HepG2 (cell line): ENCODE measurements around the gene CSTF1. TPM values are rescaled to one million over a fixed set of nuclear protein-coding genes. Genes with fewer than 3 reads are reported as not detected.
A peak's percentile ranks its signal among the peaks of the same experiment; 100 is the strongest.

Experiments
- ARNT2 ChIP-seq: sonication (generic); formaldehyde crosslinking; IDR thresholded peaks from 2 replicates; pipeline ENCODE4 v1.8.0; 2022; ENCODE audit warnings: mild to moderate bottlenecking, low read depth, missing genetic modification reagents, moderate library complexity
- BRF2 ChIP-seq: sonication (generic); formaldehyde crosslinking; IDR thresholded peaks from 2 replicates; pipeline ENCODE4 v1.8.1; 2022; ENCODE audit warnings: mild to moderate bottlenecking, missing genetic modification reagents
- CERS6 ChIP-seq: sonication (generic); formaldehyde crosslinking; IDR thresholded peaks from 2 replicates; pipeline ENCODE4 v1.5.0; 2020; ENCODE audit warnings: missing genetic modification reagents
- CTCF ChIP-seq: sonication (generic); formaldehyde crosslinking; IDR thresholded peaks from 2 replicates; pipeline ENCODE4 v1.5.0; 2020; ENCODE audit warnings: mild to moderate bottlenecking, missing genetic modification reagents, moderate library complexity
- DZIP1 ChIP-seq: sonication (generic); formaldehyde crosslinking; IDR thresholded peaks from 2 replicates; pipeline ENCODE4 v1.5.0; 2020; ENCODE audit warnings: mild to moderate bottlenecking, missing genetic modification reagents
- ETV5 ChIP-seq: IDR thresholded peaks from 2 replicates; pipeline ENCODE4 v1.6.1; 2018; ENCODE audit warnings: missing biosample characterization, missing genetic modification reagents, inconsistent platforms, borderline replicate concordance
- GPN1 ChIP-seq: sonication (generic); formaldehyde crosslinking; IDR thresholded peaks from 2 replicates; pipeline ENCODE4 v1.5.1; 2020; ENCODE audit warnings: missing genetic modification reagents, borderline replicate concordance
- MAFG ChIP-seq: sonication (generic); formaldehyde crosslinking; IDR thresholded peaks from 2 replicates; pipeline ENCODE4 v1.5.1; 2020; ENCODE audit warnings: mild to moderate bottlenecking, missing genetic modification reagents
- RFX1 ChIP-seq: fragments of 450-650 bp; IDR thresholded peaks from 2 replicates; pipeline ENCODE4 v1.6.1; 2017
- RNF2 ChIP-seq: fragments of 450-650 bp; conservative IDR thresholded peaks from 2 replicates; pipeline ENCODE4 v1.6.1; 2016; ENCODE audit warnings: low read depth
- TEF ChIP-seq: sonication (generic); formaldehyde crosslinking; IDR thresholded peaks from 2 replicates; pipeline ENCODE4 v1.5.0; 2020; ENCODE audit warnings: missing genetic modification reagents
- ZBTB3 ChIP-seq: sonication (generic); formaldehyde crosslinking; IDR thresholded peaks from 2 replicates; pipeline ENCODE4 v1.4.0; 2020; ENCODE audit warnings: low read depth, mild to moderate bottlenecking, moderate library complexity, missing genetic modification reagents, borderline replicate concordance
- ZFP36L1 ChIP-seq: sonication (generic); formaldehyde crosslinking; IDR thresholded peaks from 2 replicates; pipeline ENCODE4 v1.8.0; 2022; ENCODE audit warnings: mild to moderate bottlenecking, missing genetic modification reagents, moderate library complexity
- ZNF136 ChIP-seq: sonication (generic); formaldehyde crosslinking; IDR thresholded peaks from 2 replicates; pipeline ENCODE4 v1.8.1; 2022; ENCODE audit warnings: low read depth, mild to moderate bottlenecking, moderate library complexity, missing genetic modification reagents
- ZNF3 ChIP-seq: IDR thresholded peaks from 2 replicates; pipeline ENCODE4 v1.7.0; 2017; ENCODE audit warnings: inconsistent platforms
- ZNF354B ChIP-seq: sonication (generic); formaldehyde crosslinking; IDR thresholded peaks from 2 replicates; pipeline ENCODE4 v1.8.0; 2022; ENCODE audit warnings: mild to moderate bottlenecking, missing genetic modification reagents
- ZNF484 ChIP-seq: sonication (generic); formaldehyde crosslinking; IDR thresholded peaks from 2 replicates; pipeline ENCODE4 v1.5.1; 2020; ENCODE audit warnings: mild to moderate bottlenecking, low read depth, missing genetic modification reagents, borderline replicate concordance
- ZNF564 ChIP-seq: sonication (generic); formaldehyde crosslinking; IDR thresholded peaks from 2 replicates; pipeline ENCODE4 v1.8.1; 2023; ENCODE audit warnings: mild to moderate bottlenecking, missing genetic modification reagents
- ZNF672 ChIP-seq: sonication (generic); formaldehyde crosslinking; IDR thresholded peaks from 2 replicates; pipeline ENCODE4 v1.8.1; 2022; ENCODE audit warnings: missing genetic modification reagents
- ZNF747 ChIP-seq: sonication (generic); formaldehyde crosslinking; IDR thresholded peaks from 2 replicates; pipeline ENCODE4 v1.8.1; 2023; ENCODE audit warnings: missing genetic modification reagents, mild to moderate bottlenecking, borderline replicate concordance
- ZSCAN20 ChIP-seq: sonication (generic); formaldehyde crosslinking; IDR thresholded peaks from 2 replicates; pipeline ENCODE4 v1.4.0; 2020; ENCODE audit warnings: missing genetic modification reagents, mild to moderate bottlenecking, borderline replicate concordance
- polyA plus RNA-seq, 8 experiments: library from polyadenylated mRNA; depleted of rRNA in 3 of 8; stranded (reverse) in 7 of 8; unstranded in 1 of 8; fragments of >200 nt; fragmentation: Illumina TruSeq in 4 of 8; extraction: Trizol in 4 of 8; gene quantifications; 2 replicates each; pipeline versions ENCODE4 v1.2.1 to v1.2.3, GENCODE V29; 2011 to 2016; ENCODE audit warnings: low read depth in 4 of 8, missing spikeins in 1 of 8, mixed read lengths in 1 of 8; ENCODE audit not compliant: insufficient read depth in 1 of 8
- total RNA-seq, 5 experiments: library from RNA; depleted of rRNA; stranded (reverse); fragments of >200 nt; fragmentation: Illumina TruSeq; extraction: Trizol; gene quantifications; 2 replicates each; pipeline ENCODE4 v1.2.3, GENCODE V29; 2016; ENCODE audit warnings: low read depth in 1 of 5

Gene CSTF1
- total and polyA plus RNA-seq, 2 of the 13 experiments (the other 11 are each of a cell fraction or from before 2014, with no cell fraction given), result 70.9 to 100 TPM

GRCh38 chr20:56359212-56360132 is 33.0 kb upstream of the CSTF1 start (continued):
- no peak for TF ChIP-seq CERS6
- no peak for TF ChIP-seq CTCF
- TF ChIP-seq ZNF354B (CRISPR knock-in tag), result 0 out of 2 replicates have a peak, but pooled peaks have one; percentile 61
- TF ChIP-seq ARNT2, result peak; percentile 47; the same call in 1 of the 2 replicates
- TF ChIP-seq TEF (CRISPR knock-in tag), result no peak
- TF ChIP-seq ZNF484, result no peak
- peak; percentile 67; the same call in 1 of the 2 replicates for TF ChIP-seq BRF2 (CRISPR knock-in tag)
- TF ChIP-seq ZFP36L1 (CRISPR knock-in tag), result peak; percentile 67; the same call in 1 of the 2 replicates
- no peak for TF ChIP-seq ZNF136 (CRISPR knock-in tag)
- TF ChIP-seq ETV5 (CRISPR knock-in tag), result peak; percentile 42; the same call in 1 of the 2 replicates
- TF ChIP-seq ZBTB3 (CRISPR knock-in tag), result no peak
- no peak for TF ChIP-seq ZNF3
- 0 out of 2 replicates have a peak, but pooled peaks have one; percentile 17 for TF ChIP-seq RNF2
- TF ChIP-seq ZNF672 (CRISPR knock-in tag), result no peak; the same call in 1 of the 2 replicates
- no peak for TF ChIP-seq RFX1
- TF ChIP-seq ZNF747, result peak; percentile 76; the same call in 1 of the 2 replicates
- no peak for TF ChIP-seq MAFG (CRISPR knock-in tag)
- TF ChIP-seq ZSCAN20 (CRISPR knock-in tag), result no peak; the same call in 1 of the 2 replicates
- TF ChIP-seq DZIP1, result 0 out of 2 replicates have a peak, but pooled peaks have one; percentile 35
- no peak for TF ChIP-seq GPN1 (CRISPR knock-in tag)
- TF ChIP-seq ZNF564 (CRISPR knock-in tag), result peak; percentile 89; the same call in 1 of the 2 replicates
